CD4-positive, alpha-beta T cell (primary cell): ENCODE data around the gene RYR2. TPM values are rescaled to one million over a fixed set of nuclear protein-coding genes. Genes with fewer than 3 reads are reported as not detected.

Experiments
- ATAC-seq: fragments of 200-7000 bp; cut with Tn5 transposase; one replicate; pipeline ENCODE4 v1.10.0; 2022; ENCODE audit warnings: mild to moderate bottlenecking; ENCODE audit not compliant: poor library complexity
- CTCF ChIA-PET: fragments of 350-600 bp; sonication (Branson Sonifier 250); formaldehyde crosslinking; loops from one replicate; lab custom pipeline; 2021; ENCODE audit warnings: antibody characterized with exemption, inconsistent platforms; lab: Charles Lee
- POLR2A ChIA-PET: fragments of 350-600 bp; sonication (Branson Sonifier 250); formaldehyde crosslinking; loops from one replicate; lab custom pipeline; 2021; ENCODE audit warnings: antibody characterized with exemption, inconsistent platforms; lab: Charles Lee
- DNase-seq, 14 experiments: peaks; one replicate each; pipeline ENCODE4 v3.0.0-alpha.2; 2013 to 2020; ENCODE audit warnings: mixed read lengths in 2 of 14
- H3K27ac ChIP-seq, 2 donors: one replicate each; pipeline versions ENCODE4 v1.5.1 to v1.7.0; 2013; ENCODE audit warnings: low read length in 2 of 2, low read depth in 1 of 2, mild to moderate bottlenecking in 1 of 2
- H3K27me3 ChIP-seq, 2 experiments: 1 replicate in 1 of 2; 2 replicates in 1 of 2; pipeline versions ENCODE4 v1.6.1 to v1.7.0; 2013; ENCODE audit warnings: low read length in 2 of 2, control low read depth in 1 of 2, mild to moderate bottlenecking in 1 of 2, moderate library complexity in 1 of 2; ENCODE audit not compliant: insufficient read depth in 2 of 2, control insufficient read depth in 1 of 2
- H3K36me3 ChIP-seq: one replicate; pipeline ENCODE4 v1.6.1; 2013; ENCODE audit warnings: low read length, control low read depth; ENCODE audit not compliant: insufficient read depth
- H3K4me1 ChIP-seq: one replicate; pipeline ENCODE4 v1.6.1; 2013; ENCODE audit warnings: low read length, control low read depth; ENCODE audit not compliant: insufficient read depth
- H3K4me3 ChIP-seq: one replicate; pipeline ENCODE4 v1.5.1; 2013; ENCODE audit warnings: mild to moderate bottlenecking, low read length, moderate library complexity
- H3K9me3 ChIP-seq, 2 experiments: 1 replicate in 1 of 2; 2 replicates in 1 of 2; pipeline versions ENCODE4 v1.6.1 to v1.7.0; 2013; ENCODE audit warnings: low read length in 2 of 2, mild to moderate bottlenecking in 2 of 2, control low read depth in 1 of 2, moderate library complexity in 1 of 2; ENCODE audit not compliant: control insufficient read depth in 1 of 2, insufficient read depth in 1 of 2
- H3K27ac Mint-ChIP-seq: one replicate; pipeline ENCODE4 v1.8.0; 2020; ENCODE audit warnings: mixed read lengths
- H3K27me3 Mint-ChIP-seq: one replicate; pipeline ENCODE4 v1.8.0; 2021; ENCODE audit warnings: mixed read lengths
- H3K36me3 Mint-ChIP-seq: one replicate; pipeline ENCODE4 v1.8.0; 2021; ENCODE audit warnings: low read depth, mixed read lengths
- H3K4me1 Mint-ChIP-seq: one replicate; pipeline ENCODE4 v1.8.0; 2021; ENCODE audit warnings: low read depth, mixed read lengths
- H3K4me3 Mint-ChIP-seq: one replicate; pipeline ENCODE4 v1.8.0; 2020; ENCODE audit warnings: mild to moderate bottlenecking, mixed read lengths
- H3K9me3 Mint-ChIP-seq: one replicate; pipeline ENCODE4 v1.8.0; 2020; ENCODE audit warnings: mixed read lengths
- CTCF ChIP-seq: fragments of 200-600 bp; IDR thresholded peaks from one replicate; pipeline ENCODE4 v1.8.0; 2022; ENCODE audit warnings: antibody characterized with exemption, mild to moderate bottlenecking
- intact Hi-C, 2 experiments: fragments of 100-400 bp; cut with DNase I in 1 of 2; cut with micrococcal nuclease in 1 of 2; formaldehyde crosslinking; loops; one replicate each; pipeline versions ENCODE4 v1.15.1 to v1.9.0; 2023 to 2025; cut with DNase I, micrococcal nuclease
- total RNA-seq, 174 experiments: library from RNA in 2 of 174; stranded (reverse) in 2 of 174; gene quantifications; one replicate each; pipeline ENCODE4 v1.2.3 and lab custom pipeline; 2021 to 2026

RYR2 gene
- total RNA-seq, 2 experiments from 2014 or later = not detected

DNA sequence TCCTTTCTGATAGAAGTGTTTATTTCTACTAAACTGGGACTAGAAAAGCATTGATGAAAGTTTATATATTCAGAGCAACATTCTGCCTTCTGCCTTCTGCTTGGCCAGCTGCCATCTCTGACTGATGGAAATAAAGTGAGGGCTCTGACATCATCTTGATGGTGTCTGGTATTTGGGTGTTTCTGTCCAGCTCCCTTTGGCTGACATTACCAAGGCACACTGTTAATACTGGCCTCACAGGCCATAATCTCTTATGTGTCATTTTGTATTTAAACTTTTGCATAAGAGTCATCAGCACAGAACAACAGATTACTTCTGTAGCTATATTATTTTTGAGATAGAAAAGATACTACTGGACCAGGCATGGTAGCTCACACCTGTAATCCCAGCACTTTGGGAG lies 216.9 kb downstream of the RYR2 start:
- TF ChIP-seq CTCF = no peak
- DNase-seq = no peak
- H3K36me3 ChIP-seq = no peaks in the 10 kb centered on the region
- H3K9me3 Mint-ChIP-seq = peaks cover 7% of the 10 kb centered on the region
- H3K4me3 ChIP-seq = no peak overlapping the region
- no peaks in the 10 kb centered on the region for H3K36me3 Mint-ChIP-seq
- ChIA-PET POLR2A (no interaction called here), CTCF (no interaction called here)
- H3K9me3 ChIP-seq = no peaks in the 10 kb centered on the region
- H3K27ac ChIP-seq = no peak overlapping the region
- H3K4me1 Mint-ChIP-seq = no peaks in the 10 kb centered on the region
- no peak for ATAC-seq
- H3K27ac Mint-ChIP-seq = no peak overlapping the region
- H3K4me3 Mint-ChIP-seq = no peak overlapping the region
- intact Hi-C loops = no loop called here
- H3K27me3 ChIP-seq = no peaks in the 10 kb centered on the region
- H3K27me3 Mint-ChIP-seq = peaks cover 4% of the 10 kb centered on the region
- H3K4me1 ChIP-seq = no peaks in the 10 kb centered on the region

- no peak overlapping the region for H3K27ac Mint-ChIP-seq
- H3K27me3 Mint-ChIP-seq = peaks cover 4% of the 10 kb centered on the region
- peaks cover 4% of the 10 kb centered on the region for H3K9me3 Mint-ChIP-seq
- H3K4me3 ChIP-seq = no peak overlapping the region
- ATAC-seq (no peak), DNase-seq (no peak)
- H3K27ac ChIP-seq = no peak overlapping the region
- TF ChIP-seq CTCF = no peak
- no peaks in the 10 kb centered on the region for H3K9me3 ChIP-seq
- no peaks in the 10 kb centered on the region for H3K27me3 ChIP-seq
- intact Hi-C loops = no loop called here
- H3K4me3 Mint-ChIP-seq = no peak overlapping the region
- H3K36me3 Mint-ChIP-seq = no peaks in the 10 kb centered on the region
- H3K36me3 ChIP-seq = no peaks in the 10 kb centered on the region
- no peaks in the 10 kb centered on the region for H3K4me1 Mint-ChIP-seq
- ChIA-PET CTCF (no interaction called here), POLR2A (no interaction called here)
- no peaks in the 10 kb centered on the region for H3K4me1 ChIP-seq
These were observed 219.2 kb downstream of the RYR2 start for GRCh38 chr1:237261198-237261597.

- CTCF ChIA-PET = no interaction called here
- ATAC-seq = no peak
- no peaks in the 10 kb centered on the region for H3K36me3 Mint-ChIP-seq
These were observed 225.8 kb downstream of the RYR2 start for GRCh38 chr1:237267743-237268142.

More at GRCh38 chr1:237267743-237268142, 225.8 kb downstream of the RYR2 start:
- Mint-ChIP-seq H3K4me3 (no peak overlapping the region), H3K4me1 (no peaks in the 10 kb centered on the region), H3K27ac (no peak overlapping the region), H3K9me3 (no peaks in the 10 kb centered on the region), H3K27me3 (no peaks in the 10 kb centered on the region)
- H3K9me3 ChIP-seq = no peaks in the 10 kb centered on the region
- no peak overlapping the region for H3K4me3 ChIP-seq
- H3K27me3 ChIP-seq = no peaks in the 10 kb centered on the region
- H3K36me3 ChIP-seq = no peaks in the 10 kb centered on the region
- no peaks in the 10 kb centered on the region for H3K4me1 ChIP-seq
- no peak for DNase-seq
- POLR2A ChIA-PET = no interaction called here
- intact Hi-C loops = no loop called here
- no peak for TF ChIP-seq CTCF
- no peak overlapping the region for H3K27ac ChIP-seq
